ENCODE results near the gene SLC9A9.

- TF ChIP-seq CTCF (IDR thresholded peaks at IDR 0.05) (no peak), POLR2AphosphoS5 (IDR thresholded peaks at IDR 0.05) (no peak)
Observed at GRCh38 chr3:143412084-143412483, 436.2 kb downstream of the SLC9A9 start.

All from breast epithelium (tissue), 3 donors.